Ectodermal cell (in vitro differentiated cells): Measurements from ENCODE around the gene PSG2.
"Not testable (repeated sequence)": the region's sequence is repeated elsewhere in the genome, so short reads cannot be mapped to it uniquely, and the experiment has no call there.

Source experiments
- H3K27ac ChIP-seq: 2 replicates; pipeline ENCODE4 v1.7.0; 2013; ENCODE audit warnings: mild to moderate bottlenecking, low read depth, low read length; ENCODE audit not compliant: insufficient read depth, poor library complexity, severe bottlenecking
- H3K27me3 ChIP-seq: 2 replicates; pipeline ENCODE4 v1.7.0; 2013; ENCODE audit warnings: mild to moderate bottlenecking, low read length; ENCODE audit not compliant: insufficient read depth, control insufficient read depth, poor library complexity, severe bottlenecking
- H3K36me3 ChIP-seq: one replicate; pipeline ENCODE4 v1.7.0; 2013; ENCODE audit warnings: low read length; ENCODE audit not compliant: control insufficient read depth, insufficient read depth
- H3K4me1 ChIP-seq: one replicate; pipeline ENCODE4 v1.7.0; 2013; ENCODE audit warnings: low read length; ENCODE audit not compliant: control insufficient read depth, insufficient read depth
- H3K4me3 ChIP-seq: 2 replicates; pipeline ENCODE4 v1.7.0; 2013; ENCODE audit warnings: low read depth, low read length, control low read depth; ENCODE audit not compliant: insufficient read depth
- H3K9me3 ChIP-seq: 2 replicates; pipeline ENCODE4 v1.7.0; 2013; ENCODE audit warnings: mild to moderate bottlenecking, low read length, moderate library complexity; ENCODE audit not compliant: control insufficient read depth
- WGBS, 2 experiments: methylation state at CpG; one replicate each; pipeline ENCODE4 v1.1.7; 2013; ENCODE audit warnings: missing lambda C conversion rate in 2 of 2; 5-methylcytosine and 5-hydroxymethylcytosine counted together

PSG2 gene

DNA sequence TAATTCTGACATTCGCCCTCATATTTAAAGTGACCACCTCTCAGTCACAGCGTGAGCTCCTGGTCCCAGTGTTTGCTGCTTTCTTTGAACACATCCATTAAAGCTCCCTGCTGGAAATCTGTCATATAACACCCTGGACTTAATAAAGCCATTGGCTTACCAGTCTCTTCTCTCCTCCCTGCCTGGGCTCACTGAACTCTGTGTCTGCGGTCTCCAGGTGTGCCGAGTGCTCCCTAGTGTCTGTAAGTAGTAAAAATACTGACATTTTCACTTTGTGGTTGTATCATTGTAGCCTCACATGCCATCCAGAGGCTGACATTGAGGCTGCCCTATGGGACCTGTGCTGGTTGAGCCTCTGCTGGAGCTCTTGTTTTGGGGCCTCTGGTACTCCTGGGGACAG, 53.6 kb downstream of the PSG2 start:
- Histone ChIP-seq H3K27me3 (no peaks in the 10 kb centered on the region), H3K4me3 (no peak overlapping the region), H3K4me1 (no peaks in the 10 kb centered on the region), H3K27ac (no peak overlapping the region), H3K9me3 (no peaks in the 10 kb centered on the region), H3K36me3 (no peaks in the 10 kb centered on the region)
- 80 to 82% methylated on average over 4 of the region's 4 CpGs for WGBS, 2 experiments

DNA sequence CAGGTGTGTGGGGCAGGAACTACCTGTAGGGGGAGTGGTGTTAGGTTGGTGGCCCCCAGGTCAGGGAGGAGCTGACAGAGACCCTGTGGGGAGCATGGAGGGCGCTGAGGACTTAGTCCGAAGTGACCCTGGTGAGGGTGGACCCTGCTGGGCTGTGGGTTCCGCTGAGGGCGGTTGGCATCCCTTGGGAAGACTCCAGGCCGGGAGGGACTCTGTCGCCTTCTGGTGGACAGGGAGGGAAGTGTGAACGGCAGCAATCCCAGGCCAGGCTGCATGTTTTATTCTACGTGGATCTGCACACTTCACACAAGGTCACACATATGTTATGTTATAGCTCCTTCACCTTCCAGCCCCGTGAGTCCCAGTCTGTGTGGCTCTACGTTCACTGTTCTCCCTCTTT, 54.5 kb downstream of the PSG2 start:
- H3K27me3 ChIP-seq, H3K36me3 ChIP-seq, H3K4me1 ChIP-seq, H3K9me3 ChIP-seq, H3K4me3 ChIP-seq, H3K27ac ChIP-seq: not testable (repeated sequence)
- WGBS, 2 experiments = 66 to 74% methylated on average over 10 of the region's 10 CpGs

- H3K4me1 ChIP-seq, H3K9me3 ChIP-seq, H3K36me3 ChIP-seq, H3K27me3 ChIP-seq, H3K4me3 ChIP-seq, H3K27ac ChIP-seq: not testable (repeated sequence)
- 91 to 94% methylated on average over 8 of the region's 8 CpGs for WGBS, 2 experiments
These were observed 55.4 kb downstream of the PSG2 start for GRCh38 chr19:43027061-43027460.

DNA sequence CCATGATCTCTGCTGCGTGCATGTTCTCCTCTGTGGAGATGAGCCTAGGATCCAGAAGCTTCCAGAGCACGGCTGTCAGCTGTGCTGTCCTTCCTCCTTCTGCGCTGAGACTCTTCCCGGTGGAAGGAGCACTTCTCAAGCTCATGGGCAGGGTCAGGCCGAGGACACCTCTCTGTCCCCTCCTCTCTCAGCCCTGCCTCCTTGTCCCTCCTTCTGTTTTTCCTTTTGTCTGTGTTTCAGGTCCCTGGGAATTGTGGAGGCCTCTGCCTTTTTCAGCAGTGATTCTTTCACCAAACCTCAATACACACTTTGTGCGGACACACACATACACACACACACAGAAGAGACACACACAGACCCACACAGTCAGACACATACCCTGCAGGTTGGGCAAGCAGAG, 56.1 kb downstream of the PSG2 start, which contains the start of gene PSG11:
TSS of gene PSG11 (minus strand) at position 101 of the 400 bp plus-strand sequence. CDS start at position 4, 97 bp downstream.
- not testable (repeated sequence) for H3K4me1 ChIP-seq, H3K36me3 ChIP-seq, H3K27me3 ChIP-seq, H3K4me3 ChIP-seq, H3K9me3 ChIP-seq, H3K27ac ChIP-seq
- 81 to 90% methylated on average over 6 of the region's 6 CpGs for WGBS, 2 experiments

GRCh38 chr19:43022098-43022497, 60.4 kb downstream of the PSG2 start:
- H3K27ac ChIP-seq, H3K4me1 ChIP-seq, H3K9me3 ChIP-seq, H3K4me3 ChIP-seq, H3K27me3 ChIP-seq, H3K36me3 ChIP-seq: not testable (repeated sequence)
- WGBS, 2 experiments = 86 to 87% methylated on average over 4 of the region's 4 CpGs

DNA sequence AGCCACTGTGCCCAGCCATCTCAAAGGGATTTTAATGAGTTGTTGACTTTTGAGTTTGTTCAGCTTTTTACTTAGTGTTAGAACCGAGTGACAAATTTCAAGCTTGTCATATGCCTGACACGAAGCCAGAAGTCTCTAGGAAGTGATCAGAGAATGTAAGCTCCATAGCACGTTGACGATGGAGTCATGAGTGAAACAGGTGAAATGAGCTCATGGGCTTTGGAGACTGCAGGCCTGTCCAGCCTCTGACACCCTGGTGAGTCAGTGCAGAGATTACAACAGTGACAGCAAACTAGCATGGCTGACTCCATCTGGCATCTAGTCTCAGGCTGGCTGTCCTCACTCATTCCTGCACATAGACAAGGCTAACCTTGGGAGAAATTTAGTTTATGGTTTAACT, 60.9 kb downstream of the PSG2 start:
- not testable (repeated sequence) for H3K4me1 ChIP-seq, H3K4me3 ChIP-seq, H3K27me3 ChIP-seq, H3K9me3 ChIP-seq, H3K36me3 ChIP-seq, H3K27ac ChIP-seq
- 79 to 86% methylated on average over 4 of the region's 4 CpGs for WGBS, 2 experiments

GRCh38 chr19:43019588-43019987, 62.9 kb downstream of the PSG2 start:
- not testable (repeated sequence) for H3K36me3 ChIP-seq, H3K4me3 ChIP-seq, H3K4me1 ChIP-seq, H3K27ac ChIP-seq, H3K9me3 ChIP-seq, H3K27me3 ChIP-seq
